Hypothalamus (tissue), 51 donors: ENCODE results near the gene CHID1.
A peak's percentile ranks its signal among the peaks of the same experiment; 100 is the strongest.

Experiments
- DNase-seq, 51 donors: peaks; one replicate each; lab custom pipeline; 2025; lab: John Stamatoyannopoulos, UW

CHID1 gene

GRCh38 chr11:933936-934335 lies 23.3 kb upstream of the CHID1 start:
- DNase-seq = no peak

- DNase-seq = no peak
Observed at GRCh38 chr11:933142-933851, 22.7 kb upstream of the CHID1 start.

- no peak for DNase-seq
Observed at GRCh38 chr11:932435-932834, 21.8 kb upstream of the CHID1 start.

GRCh38 chr11:931385-931784 lies 20.8 kb upstream of the CHID1 start:
- no peak for DNase-seq

GRCh38 chr11:929405-929804 lies 18.8 kb upstream of the CHID1 start:
- no peak for DNase-seq

GRCh38 chr11:928786-929185 lies 18.2 kb upstream of the CHID1 start:
- no peak for DNase-seq

GRCh38 chr11:927871-928270 lies 17.3 kb upstream of the CHID1 start:
- no peak for DNase-seq

- DNase-seq = peak in 4 of 51 donors; percentile 30 to 50 (median 34)
Observed at GRCh38 chr11:926341-926916, 15.8 kb upstream of the CHID1 start.

- peak in 44 of 51 donors; percentile 12 to 90 (median 69) for DNase-seq
Observed at GRCh38 chr11:925496-926301, 15.1 kb upstream of the CHID1 start, which contains the start of gene AP2A2. Gene AP2A2 (plus strand): TSS chr11:925870. CDS start chr11:926022, 152 bp downstream.

GRCh38 chr11:925158-925495 lies 14.5 kb upstream of the CHID1 start:
- no peak for DNase-seq

GRCh38 chr11:924406-925157 lies 14.0 kb upstream of the CHID1 start:
- DNase-seq = peak in 2 of 51 donors; percentile 26 to 32

- peak in 9 of 51 donors; percentile 20 to 56 (median 38) for DNase-seq
Observed at GRCh38 chr11:923691-924405, 13.2 kb upstream of the CHID1 start.

GRCh38 chr11:921921-922678 lies 11.5 kb upstream of the CHID1 start:
- DNase-seq = no peak

GRCh38 chr11:917426-917825 lies 6.8 kb upstream of the CHID1 start:
- no peak for DNase-seq

GRCh38 chr11:914747-915501 lies 4.3 kb upstream of the CHID1 start:
- peak in 8 of 51 donors; percentile 23 to 47 (median 37) for DNase-seq

GRCh38 chr11:914204-914603 lies 3.6 kb upstream of the CHID1 start:
- DNase-seq = no peak

- DNase-seq = no peak
Observed at GRCh38 chr11:913043-913442, 2.4 kb upstream of the CHID1 start.

GRCh38 chr11:912266-912665 lies 1.7 kb upstream of the CHID1 start:
- DNase-seq = no peak

- DNase-seq = no peak
Observed at GRCh38 chr11:911890-912219, 1.2 kb upstream of the CHID1 start.
